A549 (cell line): ENCODE data around the gene FAM241B.

Source experiments
- CHD2 ChIP-seq: fragments of 150-350 bp; IDR thresholded peaks from 2 replicates; pipeline ENCODE4 v1.6.1; 2014; ENCODE audit warnings: low read length; ENCODE audit not compliant: partially characterized antibody
- CTCF ChIP-seq: fragments of >200 bp; sonication (Bioruptor Twin); formaldehyde crosslinking; IDR thresholded peaks from 3 replicates; pipeline ENCODE4 v1.5.1; 2016
- EHMT2 ChIP-seq: fragments of 200-600 bp; sonication (generic); IDR thresholded peaks from 2 replicates; pipeline ENCODE4 v1.6.1; 2016; ENCODE audit warnings: antibody characterized with exemption, low read depth, mild to moderate bottlenecking, moderate library complexity
- EP300 ChIP-seq, 2 experiments: fragments of >200 bp; sonication (Bioruptor Twin); formaldehyde crosslinking; IDR thresholded peaks; 2 replicates in 1 of 2; 3 replicates in 1 of 2; pipeline ENCODE4 v1.6.1; 2016 to 2017
- MAZ ChIP-seq: fragments of 150-350 bp; IDR thresholded peaks from 2 replicates; pipeline ENCODE4 v1.6.1; 2014; ENCODE audit warnings: antibody characterized with exemption, low read depth, low read length, borderline replicate concordance
- POLR2A ChIP-seq: IDR thresholded peaks from 2 replicates; pipeline ENCODE4 v1.6.1; 2012; ENCODE audit warnings: mild to moderate bottlenecking, low read length

- TF ChIP-seq POLR2A (no peak), CTCF (no peak), EP300 (IDR thresholded peaks at IDR 0.05) (no peak), MAZ (no peak), EHMT2 (no peak), CHD2 (no peak)
These were observed 15.9 kb upstream of the FAM241B start for GRCh38 chr10:69614130-69614529.
